Esophagus squamous epithelium (tissue), 4 donors: ENCODE results near the gene TRAF3.

ENCODE experiments used
- CTCF ChIP-seq, 6 experiments: fragments of 450-650 bp in 4 of 6; fragments of 200-600 bp in 2 of 6; sonication (generic) in 2 of 6; IDR thresholded peaks; one replicate each; pipeline ENCODE4 v1.5.1; 2016 to 2019; ENCODE audit warnings: antibody characterized with exemption in 6 of 6, mild to moderate bottlenecking in 4 of 6, moderate library complexity in 4 of 6
- POLR2A ChIP-seq, 4 donors: fragments of 450-650 bp; IDR thresholded peaks; one replicate each; pipeline ENCODE4 v1.6.1; 2017; ENCODE audit warnings: antibody characterized with exemption in 4 of 4, mild to moderate bottlenecking in 4 of 4, moderate library complexity in 3 of 4

GRCh38 chr14:102840771-102841528, 63.7 kb downstream of the TRAF3 start:
- TF ChIP-seq CTCF (IDR thresholded peaks at IDR 0.05) (no peak), POLR2A (IDR thresholded peaks at IDR 0.05) (no peak)
